K562 (cell line): ENCODE measurements around the gene HOXB8. TPM values are rescaled to one million over a fixed set of nuclear protein-coding genes. Genes with fewer than 3 reads are reported as not detected.
A peak's percentile ranks its signal among the peaks of the same experiment; 100 is the strongest.

ENCODE experiments used
- CEBPB ChIP-seq: fragments of 450-650 bp; IDR thresholded peaks from 2 replicates; pipeline ENCODE4 v1.6.1; 2016; ENCODE audit warnings: missing genetic modification characterization, missing compliant biosample characterization
- CTBP1 ChIP-seq: fragments of 450-650 bp; IDR thresholded peaks from 2 replicates; pipeline ENCODE4 v1.6.1; 2016; ENCODE audit warnings: borderline replicate concordance
- FOSL1 ChIP-seq: fragments of 200-800 bp; sonication (Bioruptor generic); conservative IDR thresholded peaks from 2 replicates; pipeline ENCODE4 v1.6.1; 2016; ENCODE audit warnings: missing genetic modification characterization, missing compliant biosample characterization
- JUN ChIP-seq, 2 experiments: sonication (generic) in 1 of 2; formaldehyde crosslinking in 1 of 2; IDR thresholded peaks; 2 replicates each; pipeline versions ENCODE4 v1.6.1 to v1.8.0; 2012 to 2022; ENCODE audit warnings: borderline replicate concordance in 2 of 2, mild to moderate bottlenecking in 2 of 2, improper control_type of control experiment in 1 of 2, low read depth in 1 of 2, low read length in 1 of 2, missing genetic modification reagents in 1 of 2
- MEIS2 ChIP-seq: fragments of 450-650 bp; IDR thresholded peaks from 2 replicates; pipeline ENCODE4 v1.6.1; 2014; ENCODE audit warnings: mild to moderate bottlenecking; ENCODE audit not compliant: partially characterized antibody
- POLR3G ChIP-seq: IDR thresholded peaks from 2 replicates; pipeline ENCODE4 v1.6.1; 2011; ENCODE audit not compliant: insufficient read length, insufficient replicate concordance; ENCODE audit errors: extremely low read depth
- SIX5 ChIP-seq, 2 experiments: IDR thresholded peaks; 2 replicates each; pipeline ENCODE4 v1.6.1; 2011; ENCODE audit warnings: low read length in 2 of 2, borderline replicate concordance in 1 of 2, low read depth in 1 of 2, mild to moderate bottlenecking in 1 of 2, moderate library complexity in 1 of 2; ENCODE audit not compliant: insufficient read depth in 1 of 2
- SPI1 ChIP-seq: IDR thresholded peaks from 2 replicates; pipeline ENCODE4 v1.6.1; 2011; ENCODE audit warnings: low read depth, low read length, control low read depth, borderline replicate concordance
- TFAM ChIP-seq: fragments of 250-450 bp; sonication (Bioruptor Pico); conservative IDR thresholded peaks from 2 replicates; pipeline ENCODE4 v1.5.0; 2021; ENCODE audit warnings: mild to moderate bottlenecking, moderate library complexity
- ZBTB7A ChIP-seq: IDR thresholded peaks from 2 replicates; pipeline ENCODE4 v1.6.1; 2011; ENCODE audit warnings: low read depth, mild to moderate bottlenecking, low read length, moderate library complexity, borderline replicate concordance; ENCODE audit not compliant: control insufficient read depth
- ZNF384 ChIP-seq: IDR thresholded peaks from 2 replicates; pipeline ENCODE4 v1.6.1; 2012; ENCODE audit warnings: low read depth, low read length, improper control_type of control experiment
- ZNF41 ChIP-seq: fragments of 250-450 bp; sonication (Bioruptor Pico); conservative IDR thresholded peaks from 2 replicates; pipeline ENCODE4 v1.4.0; 2020; ENCODE audit warnings: mild to moderate bottlenecking
- polyA plus RNA-seq, 8 experiments: library from polyadenylated mRNA; depleted of rRNA in 4 of 8; stranded (reverse) in 5 of 8; unstranded in 3 of 8; fragments of >200 nt; fragmentation: Nextera tagmentation in 2 of 8; fragmentation: Illumina TruSeq in 1 of 8; extraction: Ambion mirVana in 2 of 8; extraction: Trizol in 1 of 8; gene quantifications; 2 replicates each; pipeline versions ENCODE4 v1.2.1 to v1.2.3, GENCODE V29; 2011 to 2014; ENCODE audit warnings: inconsistent platforms in 1 of 8, missing spikeins in 1 of 8
- total RNA-seq, 7 experiments: library from RNA; depleted of rRNA in 6 of 7; stranded (reverse); fragments of >200 nt in 6 of 7; fragmentation: Illumina TruSeq in 2 of 7; extraction: Trizol in 2 of 7; gene quantifications; 2 replicates each; pipeline versions ENCODE4 v1.2.1 to v1.2.3, GENCODE V29; 2011 to 2021; ENCODE audit warnings: low replicate concordance in 1 of 7

HOXB8 gene
- total and polyA plus RNA-seq, 9 of the 15 experiments (the other 6 are each of a cell fraction or from before 2014, with no cell fraction given), result 0.52 to 23.8 (median 3.6) TPM

DNA sequence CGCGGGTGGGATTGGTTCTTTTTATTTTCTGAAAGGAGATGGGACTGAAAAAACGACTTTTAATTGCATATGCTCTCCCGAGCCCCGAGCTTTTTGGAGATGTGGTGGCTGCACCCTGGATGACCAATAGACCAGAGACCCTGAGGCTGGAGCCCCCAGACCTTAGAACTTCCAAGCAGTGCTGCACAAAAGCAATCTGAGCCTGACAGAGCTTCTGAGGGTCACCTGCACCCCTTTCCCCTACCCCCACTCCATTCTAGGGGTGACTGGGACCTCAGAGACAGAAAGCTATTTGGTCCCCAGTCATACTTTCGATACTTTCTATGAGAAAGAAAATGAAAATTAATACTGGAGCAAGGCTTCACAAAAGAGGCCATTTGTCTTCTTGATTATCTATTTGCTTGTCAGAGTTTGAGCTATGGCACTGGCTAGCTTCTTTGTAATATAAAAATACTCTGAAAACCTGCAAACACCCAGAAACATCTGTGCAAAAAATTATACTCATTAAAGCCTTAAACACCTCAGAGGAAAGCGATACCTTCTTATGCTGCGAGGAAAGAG, 40.5 kb downstream of the HOXB8 start (continued):
- TF ChIP-seq ZBTB7A (peak; percentile 40; the same call in 1 of the 2 replicates), CEBPB (tag) (no peak), JUN (IDR thresholded peaks at IDR 0.05; ENCODE audit: borderline replicate concordance, low read depth, low read length) (no peak), JUN (CRISPR knock-in tag; IDR thresholded peaks at IDR 0.05; ENCODE audit: borderline replicate concordance) (no peak), POLR3G (no peak), ZNF41 (CRISPR knock-in tag) (no peak), TFAM (no peak), SPI1 (no peak), MEIS2 (peak; percentile 60), ZNF384 (no peak), SIX5 (IDR thresholded peaks at IDR 0.05; ENCODE audit: borderline replicate concordance in 1 of 2, insufficient read depth in 1 of 2, low read depth in 1 of 2, low read length in 2 of 2) (no peak), CTBP1 (no peak), FOSL1 (tag) (no peak)
